Heart right ventricle (tissue), 16 donors: ENCODE results near the gene CCDC195. TPM values are rescaled to one million over a fixed set of nuclear protein-coding genes. Genes with fewer than 3 reads are reported as not detected.
"Not testable (repeated sequence)": the region's sequence is repeated elsewhere in the genome, so short reads cannot be mapped to it uniquely, and the experiment has no call there.

ENCODE experiments used
- ATAC-seq, 8 donors: fragments of 200-7000 bp; cut with Tn5 transposase; one replicate each; pipeline ENCODE4 v1.9.1; 2020; ENCODE audit warnings: mild to moderate bottlenecking in 8 of 8, moderate library complexity in 8 of 8, moderate number of reproducible peaks in 1 of 8
- DNase-seq, 2 donors: peaks; one replicate each; pipeline ENCODE4 v3.0.0-alpha.2; 2020
- H3K27ac ChIP-seq, 10 donors: fragments of 200-600 bp; sonication (generic) in 2 of 10; one replicate each; pipeline versions ENCODE4 v1.5.0 to v1.8.0; 2020 to 2022; ENCODE audit warnings: mild to moderate bottlenecking in 3 of 10
- H3K27me3 ChIP-seq, 7 donors: fragments of 200-600 bp; one replicate each; pipeline ENCODE4 v1.8.0; 2021 to 2022; ENCODE audit warnings: mild to moderate bottlenecking in 2 of 7
- H3K36me3 ChIP-seq, 9 donors: fragments of 200-600 bp; sonication (generic) in 1 of 9; one replicate each; pipeline versions ENCODE4 v1.5.0 to v1.8.0; 2020 to 2022; ENCODE audit warnings: mild to moderate bottlenecking in 2 of 9
- H3K4me1 ChIP-seq, 9 donors: fragments of 200-600 bp; sonication (generic) in 1 of 9; one replicate each; pipeline versions ENCODE4 v1.5.0 to v1.8.0; 2020 to 2022; ENCODE audit warnings: mild to moderate bottlenecking in 4 of 9
- H3K4me3 ChIP-seq, 10 donors: fragments of 200-600 bp; sonication (generic) in 2 of 10; one replicate each; pipeline versions ENCODE4 v1.5.0 to v1.8.0; 2020 to 2022; ENCODE audit warnings: mild to moderate bottlenecking in 7 of 10, moderate library complexity in 2 of 10
- H3K9me3 ChIP-seq, 11 donors: fragments of 200-600 bp in 10 of 11; sonication (generic) in 2 of 11; one replicate each; pipeline versions ENCODE4 v1.5.0 to v1.8.0; 2013 to 2022; ENCODE audit warnings: mild to moderate bottlenecking in 2 of 11, control low read depth in 1 of 11, moderate library complexity in 1 of 11
- WGBS, 2 donors: extraction: QIAGEN DNeasy Blood & Tissue Kit; methylation state at CpG; one replicate each; pipeline ENCODE4 v1.1.7; 2013; ENCODE audit warnings: inconsistent platforms in 1 of 2; 5-methylcytosine and 5-hydroxymethylcytosine counted together
- intact Hi-C, 10 donors: fragments of 100-400 bp; cut with DNase I; formaldehyde crosslinking; loops; one replicate each; pipeline versions ENCODE4 v1.11.1 to v1.14.2; 2022
- polyA plus RNA-seq, 2 donors: library from polyadenylated mRNA; stranded (reverse); fragments of 200-250 nt; gene quantifications; one replicate each; pipeline ENCODE4 v1.2.3, GENCODE V29; 2013
- total RNA-seq, 10 donors: library from RNA; stranded (reverse); fragmentation: NEBNext Ultra II Directional in 3 of 10; extraction: Animal tissue kit (Norgen Biotek cat#: 25700) in 3 of 10; gene quantifications; one replicate each; pipeline versions ENCODE4 v1.2.1 to v1.2.4, GENCODE V29; 2021 to 2023
- TF ChIP-seq, protein P1 (sequence below), 9 donors: fragments of 200-600 bp; sonication (generic) in 2 of 9; IDR thresholded peaks; one replicate each; pipeline versions ENCODE4 v1.5.0 to v1.8.0; 2021 to 2022; ENCODE audit warnings: antibody characterized with exemption in 9 of 9, mild to moderate bottlenecking in 5 of 9, moderate library complexity in 1 of 9
- donor health status: Arrhythmogenic right ventricular cardiomyopathy.
- donor health status: ischemic (EF 13 %, LVEDD 7.1; RV severe dilation, severe dysfunction).
- donor health status: healthy with polysubstance abuse.
- donor health status: DM: no; HTN: yes; CAD: no.
- donor health status: DM: no; HTN: no; CAD: no.
- donor health status: ischemic (EF 25% LVEDD 6.9; RV normal size, moderate dysfunction).
- donor health status: ischemic (EF 25% LVEDD 5.7; RV mildly dilated, moderate dysfunction).
- donor health status: healthy.
- donor health status: DM: yes; HTN: yes; CAD: no.
- donor health status: Ischemic cardiomyopathy.
- donor health status: ischemic (EF 35%, LVEDD 5.7; RV mildly dilated, moderate dysfunction).
- donor health status: nonischemic (EF 11% LVEDD 7.7; RV severe dilation, severe dysfunction).
- donor health status: DM: yes; HTN: yes; CAD: no.
- donor health status: PGD.
- donor health status: ischemic (EF 29% LVEDD 5.4; RV normal size, mild dysfunction).
- donor health status: nonischemic (EF 23%, LVEDD 6.1; RV moderate dilation, normal function).

The CCDC195 gene
- total and polyA plus RNA-seq, 12 donors = not detected

DNA sequence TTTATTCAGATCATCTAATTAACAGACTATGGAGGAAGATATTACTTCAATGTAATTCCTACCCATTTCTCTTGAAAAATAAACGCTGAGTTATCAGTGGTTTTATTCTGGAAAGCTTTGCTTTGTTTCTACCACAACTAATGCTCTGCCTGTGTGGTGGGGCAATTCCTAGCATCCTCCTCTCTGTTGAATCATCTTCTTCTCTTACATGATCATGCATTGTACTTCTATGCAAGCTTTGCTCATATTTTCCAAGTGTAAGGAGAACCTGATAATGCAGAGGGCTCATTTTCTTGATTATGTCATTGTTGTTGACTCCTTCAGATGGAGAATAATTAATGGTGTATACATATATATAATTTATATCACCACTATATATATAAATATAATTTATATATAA is 46.7 kb downstream of the CCDC195 start:
- H3K4me1 ChIP-seq = no peaks in the 10 kb centered on the region
- intact Hi-C loops = no loop called here
- no peak overlapping the region for H3K27ac ChIP-seq
- 86 to 91% methylated on average over 1 of the region's 1 CpG for WGBS, 2 donors
- DNase-seq = no peak
- no peak overlapping the region for H3K4me3 ChIP-seq
- H3K9me3 ChIP-seq = peaks cover 0 to under 1% (median 0%) of the 10 kb centered on the region in 11 donors
- H3K27me3 ChIP-seq = no peaks in the 10 kb centered on the region
- no peak for ATAC-seq
- TF ChIP-seq, protein P1, sequence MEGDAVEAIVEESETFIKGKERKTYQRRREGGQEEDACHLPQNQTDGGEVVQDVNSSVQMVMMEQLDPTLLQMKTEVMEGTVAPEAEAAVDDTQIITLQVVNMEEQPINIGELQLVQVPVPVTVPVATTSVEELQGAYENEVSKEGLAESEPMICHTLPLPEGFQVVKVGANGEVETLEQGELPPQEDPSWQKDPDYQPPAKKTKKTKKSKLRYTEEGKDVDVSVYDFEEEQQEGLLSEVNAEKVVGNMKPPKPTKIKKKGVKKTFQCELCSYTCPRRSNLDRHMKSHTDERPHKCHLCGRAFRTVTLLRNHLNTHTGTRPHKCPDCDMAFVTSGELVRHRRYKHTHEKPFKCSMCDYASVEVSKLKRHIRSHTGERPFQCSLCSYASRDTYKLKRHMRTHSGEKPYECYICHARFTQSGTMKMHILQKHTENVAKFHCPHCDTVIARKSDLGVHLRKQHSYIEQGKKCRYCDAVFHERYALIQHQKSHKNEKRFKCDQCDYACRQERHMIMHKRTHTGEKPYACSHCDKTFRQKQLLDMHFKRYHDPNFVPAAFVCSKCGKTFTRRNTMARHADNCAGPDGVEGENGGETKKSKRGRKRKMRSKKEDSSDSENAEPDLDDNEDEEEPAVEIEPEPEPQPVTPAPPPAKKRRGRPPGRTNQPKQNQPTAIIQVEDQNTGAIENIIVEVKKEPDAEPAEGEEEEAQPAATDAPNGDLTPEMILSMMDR (IDR thresholded peaks at IDR 0.05) = no peak
- no peaks in the 10 kb centered on the region for H3K36me3 ChIP-seq

DNA sequence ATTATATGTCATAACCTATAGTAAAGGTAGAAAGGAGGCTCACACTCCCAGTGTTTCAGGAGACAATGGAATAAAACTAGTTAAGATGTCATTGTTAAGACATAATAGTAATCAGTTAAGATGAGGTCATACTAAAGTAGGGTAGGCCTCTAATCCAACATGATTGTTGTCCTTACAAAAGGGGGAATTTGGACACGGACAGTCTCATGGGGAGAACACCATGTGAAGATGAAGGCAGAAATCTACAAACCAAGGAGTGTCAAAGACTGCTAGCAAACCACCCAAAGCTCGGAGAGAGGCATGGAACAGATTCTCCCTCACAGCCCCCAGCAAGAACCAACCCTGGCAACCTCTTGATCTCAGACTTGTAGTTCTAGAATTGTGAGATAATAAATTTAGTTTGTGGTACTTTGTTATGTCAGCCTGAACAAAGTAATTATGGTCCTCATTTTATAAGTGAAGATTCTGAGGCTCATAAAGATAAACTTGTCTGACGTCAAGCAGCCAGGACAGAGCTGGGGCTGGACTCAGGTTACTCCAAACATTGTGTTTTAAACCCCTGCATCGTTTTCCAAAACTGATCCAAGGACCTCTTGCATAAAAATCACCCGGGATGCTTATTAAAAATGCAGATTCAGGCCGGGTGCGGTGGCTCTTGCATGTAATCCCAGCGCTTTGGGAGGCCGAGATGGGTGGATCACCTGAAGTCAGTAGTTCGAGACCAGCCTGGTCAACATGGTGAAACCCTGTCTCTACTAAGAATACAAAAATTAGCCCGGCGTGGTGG is 47.8 kb downstream of the CCDC195 start:
- Histone ChIP-seq H3K36me3 (no peaks in the 10 kb centered on the region), H3K27me3 (peaks cover 0 to under 1% (median 0%) of the 10 kb centered on the region in 7 donors), H3K4me3 (no peak overlapping the region), H3K9me3 (peaks cover 0 to 10% (median 0%) of the 10 kb centered on the region in 11 donors), H3K4me1 (no peaks in the 10 kb centered on the region), H3K27ac (no peak overlapping the region)
- ATAC-seq (no peak), DNase-seq (no peak)
- TF ChIP-seq, protein P1 (IDR thresholded peaks at IDR 0.05) = no peak
- intact Hi-C loops = no loop called here
- WGBS, 2 donors = 86 to 87% methylated on average over 12 of the region's 12 CpGs

DNA sequence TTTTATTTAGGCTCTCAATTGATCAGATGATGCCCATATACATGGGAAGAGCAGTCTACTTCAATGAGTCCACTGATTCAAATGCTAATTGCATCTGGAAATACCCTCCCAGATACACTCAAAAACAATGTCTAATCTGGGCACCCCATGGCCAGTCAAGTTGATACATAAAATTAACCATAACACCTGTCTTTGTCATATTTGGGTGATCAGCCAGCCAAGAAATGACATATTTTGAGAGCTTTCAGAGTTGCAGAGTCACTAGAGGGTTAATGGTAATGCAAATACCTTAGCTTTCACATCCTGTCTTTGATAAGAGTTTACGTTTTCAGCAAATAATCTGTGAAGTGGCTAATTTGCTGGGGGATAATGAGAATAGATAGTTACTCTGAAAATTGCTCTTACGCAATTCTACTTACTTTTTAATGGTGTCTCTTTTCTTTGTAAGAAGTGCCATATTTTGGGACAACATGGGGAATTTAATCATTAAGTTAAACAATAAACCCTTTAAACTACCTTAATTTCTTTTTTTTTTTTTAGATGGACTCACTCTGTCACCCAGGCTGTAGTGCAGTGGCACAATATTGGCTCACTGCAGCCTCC is 49.1 kb downstream of the CCDC195 start:
- TF ChIP-seq, protein P1 (IDR thresholded peaks at IDR 0.05) = no peak
- Histone ChIP-seq H3K9me3 (peaks cover 0 to 18% (median 0%) of the 10 kb centered on the region in 11 donors), H3K36me3 (no peaks in the 10 kb centered on the region), H3K27me3 (peaks cover 0 to 11% (median 0%) of the 10 kb centered on the region in 7 donors), H3K4me1 (no peaks in the 10 kb centered on the region), H3K27ac (no peak overlapping the region), H3K4me3 (no peak overlapping the region)
- DNase-seq (no peak), ATAC-seq (no peak)
- 55% methylated on average over 2 of the region's 2 CpGs for WGBS, 2 donors
- intact Hi-C loops = no loop called here

DNA sequence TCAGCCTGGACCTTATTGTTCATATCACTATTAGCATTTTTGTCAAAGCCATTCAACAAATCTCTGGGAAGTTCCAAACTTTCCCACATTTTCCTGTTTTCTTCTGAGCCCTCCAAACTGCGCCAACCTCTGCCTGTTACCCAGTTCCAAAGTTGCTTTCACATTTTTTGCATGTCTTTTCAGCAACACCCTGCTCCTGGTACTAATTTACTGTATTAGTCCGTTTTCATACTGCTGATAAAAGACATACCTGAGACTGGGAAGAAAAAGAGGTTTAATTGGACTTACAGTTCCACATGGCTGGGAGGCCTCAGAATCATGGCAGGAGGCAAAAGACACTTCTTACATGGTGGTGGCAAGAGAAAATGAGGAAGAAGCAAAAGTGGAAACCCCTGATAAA is 52.8 kb downstream of the CCDC195 start:
- ATAC-seq, intact Hi-C loops, H3K4me1 ChIP-seq, H3K36me3 ChIP-seq, H3K4me3 ChIP-seq, H3K27ac ChIP-seq, DNase-seq: not testable (repeated sequence)
- Histone ChIP-seq H3K9me3 (peaks cover 0 to 18% (median 0%) of the 10 kb centered on the region in 11 donors), H3K27me3 (peaks cover 0 to 11% (median 0%) of the 10 kb centered on the region in 7 donors)
- WGBS, 2 donors = 61 to 62% methylated on average over 2 of the region's 2 CpGs

DNA sequence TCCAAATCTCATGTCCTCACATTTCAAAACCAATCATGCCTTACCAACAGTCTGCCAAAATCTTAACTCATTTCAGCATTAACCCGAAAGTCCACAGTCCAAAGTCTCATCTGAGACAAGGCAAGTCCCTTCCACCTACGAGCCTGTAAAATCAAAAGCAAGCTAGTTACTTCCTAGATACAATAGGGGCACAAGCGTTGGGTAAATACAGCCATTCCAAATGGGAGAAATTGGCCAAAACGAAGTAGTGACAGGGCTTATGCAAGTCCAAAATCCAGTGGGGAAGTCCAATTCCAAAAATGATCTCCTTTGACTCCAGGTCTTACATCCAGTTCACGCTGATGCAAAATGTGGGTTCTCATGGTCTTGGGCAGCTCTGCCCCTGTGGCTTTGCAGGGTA is 54.5 kb downstream of the CCDC195 start:
- intact Hi-C loops, H3K36me3 ChIP-seq, H3K4me1 ChIP-seq, H3K27ac ChIP-seq, ATAC-seq, H3K4me3 ChIP-seq, DNase-seq: not testable (repeated sequence)
- 76 to 80% methylated on average over 5 of the region's 5 CpGs for WGBS, 2 donors
- Histone ChIP-seq H3K9me3 (peaks cover 0 to 18% (median 0%) of the 10 kb centered on the region in 11 donors), H3K27me3 (peaks cover 0 to 11% (median 0%) of the 10 kb centered on the region in 7 donors)
